ENCODE measurements around the gene PTGS1. TPM values are rescaled to one million over a fixed set of nuclear protein-coding genes. Genes with fewer than 3 reads are reported as not detected.

The PTGS1 gene
- total and polyA plus RNA-seq, 4 donors, result 0.84 to 5.3 (median 1.1) TPM

DNA sequence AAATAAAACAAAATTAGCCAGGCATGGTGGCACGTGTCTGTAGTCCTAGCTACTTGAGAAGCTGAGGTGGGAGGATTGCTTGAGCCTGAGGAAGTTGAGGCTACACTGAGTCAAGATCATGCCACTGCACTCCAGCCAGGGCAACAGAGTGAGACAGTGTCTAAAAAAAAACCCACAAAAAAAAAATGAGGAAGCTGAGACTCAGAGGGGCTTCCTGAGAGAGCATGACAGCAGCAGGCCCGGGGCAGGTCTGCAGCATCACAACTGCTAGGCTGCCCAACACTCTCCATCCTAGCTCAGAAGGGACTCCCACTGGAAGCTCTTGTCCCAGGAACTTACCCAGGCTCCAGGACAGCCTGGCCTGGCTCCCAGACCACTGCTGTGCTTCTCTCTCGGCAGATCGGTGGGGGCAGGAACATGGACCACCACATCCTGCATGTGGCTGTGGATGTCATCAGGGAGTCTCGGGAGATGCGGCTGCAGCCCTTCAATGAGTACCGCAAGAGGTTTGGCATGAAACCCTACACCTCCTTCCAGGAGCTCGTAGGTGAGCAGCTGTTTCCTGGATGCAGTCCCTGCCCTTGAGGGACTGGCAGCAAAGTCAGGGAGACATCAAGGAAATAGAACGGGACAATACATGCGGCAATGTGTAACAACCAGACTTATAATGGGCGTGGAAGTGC lies 19.1 kb downstream of the PTGS1 start:
- H3K36me3 ChIP-seq (ENCODE audit: control insufficient read depth in 4 of 4, insufficient read depth in 3 of 4, low read depth in 1 of 4, low read length in 3 of 4), result no peaks in the 10 kb centered on the region
- no peaks in the 10 kb centered on the region for H3K4me1 ChIP-seq (ENCODE audit: control insufficient read depth in 4 of 4, insufficient read depth in 4 of 4, low read length in 3 of 4)
- no peak overlapping the region for H3K27ac ChIP-seq (ENCODE audit: low read depth in 1 of 2, low read length in 2 of 2)
- WGBS, result 58% methylated on average over 11 of the region's 11 CpGs
- no peak for TF ChIP-seq FOXA1 (IDR thresholded peaks at IDR 0.05)
- no peak for TF ChIP-seq HNF4G (IDR thresholded peaks at IDR 0.05)
- no peak for TF ChIP-seq RAD21 (IDR thresholded peaks at IDR 0.05)
- no peak for TF ChIP-seq EGR1 (IDR thresholded peaks at IDR 0.05; ENCODE audit: low read depth in 2 of 2)
- TF ChIP-seq, protein P1, sequence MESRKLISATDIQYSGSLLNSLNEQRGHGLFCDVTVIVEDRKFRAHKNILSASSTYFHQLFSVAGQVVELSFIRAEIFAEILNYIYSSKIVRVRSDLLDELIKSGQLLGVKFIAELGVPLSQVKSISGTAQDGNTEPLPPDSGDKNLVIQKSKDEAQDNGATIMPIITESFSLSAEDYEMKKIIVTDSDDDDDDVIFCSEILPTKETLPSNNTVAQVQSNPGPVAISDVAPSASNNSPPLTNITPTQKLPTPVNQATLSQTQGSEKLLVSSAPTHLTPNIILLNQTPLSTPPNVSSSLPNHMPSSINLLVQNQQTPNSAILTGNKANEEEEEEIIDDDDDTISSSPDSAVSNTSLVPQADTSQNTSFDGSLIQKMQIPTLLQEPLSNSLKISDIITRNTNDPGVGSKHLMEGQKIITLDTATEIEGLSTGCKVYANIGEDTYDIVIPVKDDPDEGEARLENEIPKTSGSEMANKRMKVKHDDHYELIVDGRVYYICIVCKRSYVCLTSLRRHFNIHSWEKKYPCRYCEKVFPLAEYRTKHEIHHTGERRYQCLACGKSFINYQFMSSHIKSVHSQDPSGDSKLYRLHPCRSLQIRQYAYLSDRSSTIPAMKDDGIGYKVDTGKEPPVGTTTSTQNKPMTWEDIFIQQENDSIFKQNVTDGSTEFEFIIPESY (IDR thresholded peaks at IDR 0.05), result no peak
- TF ChIP-seq SP1 (IDR thresholded peaks at IDR 0.05), result no peak
- TF ChIP-seq TAF1 (conservative IDR thresholded peaks at IDR 0.05), result no peak
- no peak overlapping the region for H3K9ac ChIP-seq (ENCODE audit: low read depth in 1 of 2, low read length in 2 of 2)
- H3K27me3 ChIP-seq (ENCODE audit: control insufficient read depth in 4 of 4, insufficient read depth in 4 of 4, low read length in 3 of 4), result no peaks in the 10 kb centered on the region
- H3K9me3 ChIP-seq (ENCODE audit: control insufficient read depth in 4 of 4, low read length in 3 of 4), result no peaks in the 10 kb centered on the region
- no peak for DNase-seq (ENCODE audit: low spot score)
- no peak overlapping the region for H3K4me3 ChIP-seq (ENCODE audit: low read depth in 1 of 3, low read length in 3 of 3)

DNA sequence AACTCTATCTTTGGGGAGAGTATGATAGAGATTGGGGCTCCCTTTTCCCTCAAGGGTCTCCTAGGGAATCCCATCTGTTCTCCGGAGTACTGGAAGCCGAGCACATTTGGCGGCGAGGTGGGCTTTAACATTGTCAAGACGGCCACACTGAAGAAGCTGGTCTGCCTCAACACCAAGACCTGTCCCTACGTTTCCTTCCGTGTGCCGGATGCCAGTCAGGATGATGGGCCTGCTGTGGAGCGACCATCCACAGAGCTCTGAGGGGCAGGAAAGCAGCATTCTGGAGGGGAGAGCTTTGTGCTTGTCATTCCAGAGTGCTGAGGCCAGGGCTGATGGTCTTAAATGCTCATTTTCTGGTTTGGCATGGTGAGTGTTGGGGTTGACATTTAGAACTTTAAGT lies 21.5 kb downstream of the PTGS1 start:
- TF ChIP-seq JUND (IDR thresholded peaks at IDR 0.05), result no peak
- no peak for TF ChIP-seq YY1 (IDR thresholded peaks at IDR 0.05)
- no peak for TF ChIP-seq HNF4A (conservative IDR thresholded peaks at IDR 0.05)
- TF ChIP-seq, protein P2, sequence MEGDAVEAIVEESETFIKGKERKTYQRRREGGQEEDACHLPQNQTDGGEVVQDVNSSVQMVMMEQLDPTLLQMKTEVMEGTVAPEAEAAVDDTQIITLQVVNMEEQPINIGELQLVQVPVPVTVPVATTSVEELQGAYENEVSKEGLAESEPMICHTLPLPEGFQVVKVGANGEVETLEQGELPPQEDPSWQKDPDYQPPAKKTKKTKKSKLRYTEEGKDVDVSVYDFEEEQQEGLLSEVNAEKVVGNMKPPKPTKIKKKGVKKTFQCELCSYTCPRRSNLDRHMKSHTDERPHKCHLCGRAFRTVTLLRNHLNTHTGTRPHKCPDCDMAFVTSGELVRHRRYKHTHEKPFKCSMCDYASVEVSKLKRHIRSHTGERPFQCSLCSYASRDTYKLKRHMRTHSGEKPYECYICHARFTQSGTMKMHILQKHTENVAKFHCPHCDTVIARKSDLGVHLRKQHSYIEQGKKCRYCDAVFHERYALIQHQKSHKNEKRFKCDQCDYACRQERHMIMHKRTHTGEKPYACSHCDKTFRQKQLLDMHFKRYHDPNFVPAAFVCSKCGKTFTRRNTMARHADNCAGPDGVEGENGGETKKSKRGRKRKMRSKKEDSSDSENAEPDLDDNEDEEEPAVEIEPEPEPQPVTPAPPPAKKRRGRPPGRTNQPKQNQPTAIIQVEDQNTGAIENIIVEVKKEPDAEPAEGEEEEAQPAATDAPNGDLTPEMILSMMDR (IDR thresholded peaks at IDR 0.05; ENCODE audit: low read depth, low read length, missing input control), result no peak
- WGBS, result 94% methylated on average over 9 of the region's 9 CpGs
- DNase-seq (ENCODE audit: low spot score), result peak; percentile 24
- Histone ChIP-seq H3K27ac (ENCODE audit: low read depth in 1 of 2, low read length in 2 of 2) (no peak overlapping the region), H3K9ac (ENCODE audit: low read depth in 1 of 2, low read length in 2 of 2) (no peak overlapping the region), H3K36me3 (ENCODE audit: control insufficient read depth in 4 of 4, insufficient read depth in 3 of 4, low read depth in 1 of 4, low read length in 3 of 4) (no peaks in the 10 kb centered on the region), H3K27me3 (ENCODE audit: control insufficient read depth in 4 of 4, insufficient read depth in 4 of 4, low read length in 3 of 4) (no peaks in the 10 kb centered on the region), H3K4me1 (ENCODE audit: control insufficient read depth in 4 of 4, insufficient read depth in 4 of 4, low read length in 3 of 4) (no peaks in the 10 kb centered on the region), H3K9me3 (ENCODE audit: control insufficient read depth in 4 of 4, low read length in 3 of 4) (no peaks in the 10 kb centered on the region), H3K4me3 (ENCODE audit: low read depth in 1 of 3, low read length in 3 of 3) (no peak overlapping the region)

DNA sequence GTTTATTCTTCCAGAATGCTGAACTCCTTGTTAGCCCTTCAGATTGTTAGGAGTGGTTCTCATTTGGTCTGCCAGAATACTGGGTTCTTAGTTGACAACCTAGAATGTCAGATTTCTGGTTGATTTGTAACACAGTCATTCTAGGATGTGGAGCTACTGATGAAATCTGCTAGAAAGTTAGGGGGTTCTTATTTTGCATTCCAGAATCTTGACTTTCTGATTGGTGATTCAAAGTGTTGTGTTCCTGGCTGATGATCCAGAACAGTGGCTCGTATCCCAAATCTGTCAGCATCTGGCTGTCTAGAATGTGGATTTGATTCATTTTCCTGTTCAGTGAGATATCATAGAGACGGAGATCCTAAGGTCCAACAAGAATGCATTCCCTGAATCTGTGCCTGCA lies 21.9 kb downstream of the PTGS1 start:
- TF ChIP-seq, protein P1 (IDR thresholded peaks at IDR 0.05), result no peak
- TF ChIP-seq RXRA (IDR thresholded peaks at IDR 0.05) (no peak), GABPA (IDR thresholded peaks at IDR 0.05 in 1 of 2, conservative IDR thresholded peaks at IDR 0.05 in 1 of 2) (no peak), FOXA1 (IDR thresholded peaks at IDR 0.05) (no peak)
- WGBS, result 80% methylated on average over 2 of the region's 2 CpGs

More for the DNA sequence above, 21.9 kb downstream of the PTGS1 start:
- Histone ChIP-seq H3K9ac (ENCODE audit: low read depth in 1 of 2, low read length in 2 of 2) (no peak overlapping the region), H3K4me1 (ENCODE audit: control insufficient read depth in 4 of 4, insufficient read depth in 4 of 4, low read length in 3 of 4) (no peaks in the 10 kb centered on the region), H3K4me3 (ENCODE audit: low read depth in 1 of 3, low read length in 3 of 3) (no peak overlapping the region), H3K9me3 (ENCODE audit: control insufficient read depth in 4 of 4, low read length in 3 of 4) (no peaks in the 10 kb centered on the region), H3K27me3 (ENCODE audit: control insufficient read depth in 4 of 4, insufficient read depth in 4 of 4, low read length in 3 of 4) (no peaks in the 10 kb centered on the region), H3K27ac (ENCODE audit: low read depth in 1 of 2, low read length in 2 of 2) (no peak overlapping the region), H3K36me3 (ENCODE audit: control insufficient read depth in 4 of 4, insufficient read depth in 3 of 4, low read depth in 1 of 4, low read length in 3 of 4) (no peaks in the 10 kb centered on the region)
- no peak for DNase-seq (ENCODE audit: low spot score)
